CD14-positive monocyte (primary cell): ENCODE measurements around the gene NAP1L4. TPM values are rescaled to one million over a fixed set of nuclear protein-coding genes. Genes with fewer than 3 reads are reported as not detected.
A peak's percentile ranks its signal among the peaks of the same experiment; 100 is the strongest.

Source experiments
- DNase-seq, 3 donors: peaks; one replicate each; pipeline ENCODE4 v3.0.0-alpha.2; 2011 to 2022
- H2AFZ ChIP-seq: 2 replicates; pipeline ENCODE4 v1.6.0; 2012; ENCODE audit warnings: mild to moderate bottlenecking, low read depth, low read length, inconsistent platforms; ENCODE audit not compliant: insufficient read depth, poor library complexity, severe bottlenecking
- H3K27ac ChIP-seq, 2 donors: 1 replicate in 1 of 2; 2 replicates in 1 of 2; pipeline ENCODE4 v1.5.1; 2012 to 2013; ENCODE audit warnings: low read length in 2 of 2, control low read depth in 1 of 2, inconsistent platforms in 1 of 2, low read depth in 1 of 2, mild to moderate bottlenecking in 1 of 2
- H3K27me3 ChIP-seq, 2 donors: one replicate each; pipeline versions ENCODE4 v1.6.0 to v1.6.1; 2011 to 2013; ENCODE audit warnings: low read length in 2 of 2; ENCODE audit not compliant: control insufficient read depth in 2 of 2, insufficient read depth in 2 of 2
- H3K36me3 ChIP-seq, 2 donors: replicated peaks in 1 of 2; 1 replicate in 1 of 2; 2 replicates in 1 of 2; pipeline versions ENCODE4 v1.5.1 to v1.6.1; 2012 to 2013; ENCODE audit warnings: low read length in 2 of 2, control low read depth in 1 of 2, inconsistent platforms in 1 of 2, mild to moderate bottlenecking in 1 of 2; ENCODE audit not compliant: insufficient read depth in 2 of 2, control insufficient read depth in 1 of 2
- H3K4me1 ChIP-seq, 2 donors: 1 replicate in 1 of 2; 2 replicates in 1 of 2; pipeline versions ENCODE4 v1.5.1 to v1.6.1; 2012 to 2013; ENCODE audit warnings: low read length in 2 of 2, control low read depth in 1 of 2, inconsistent platforms in 1 of 2, mild to moderate bottlenecking in 1 of 2, moderate library complexity in 1 of 2; ENCODE audit not compliant: insufficient read depth in 2 of 2, control insufficient read depth in 1 of 2
- H3K4me2 ChIP-seq: replicated peaks from 2 replicates; pipeline ENCODE3; 2012; ENCODE audit warnings: low read length, moderate library complexity, mild to moderate bottlenecking; ENCODE audit not compliant: poor library complexity, severe bottlenecking; ENCODE audit errors: extremely low read depth
- H3K4me3 ChIP-seq, 3 experiments: fragments of 200-600 bp in 1 of 3; sonication (generic) in 1 of 3; replicated peaks in 1 of 3; 1 replicate in 2 of 3; 2 replicates in 1 of 3; pipeline ENCODE4 v1.5.1; 2011 to 2013; ENCODE audit warnings: low read length in 3 of 3, mild to moderate bottlenecking in 3 of 3, control low read depth in 2 of 3, low read depth in 2 of 3, inconsistent platforms in 1 of 3, moderate library complexity in 1 of 3
- H3K79me2 ChIP-seq: 2 replicates; pipeline ENCODE4 v1.6.0; 2012; ENCODE audit warnings: mild to moderate bottlenecking, control low read depth, inconsistent platforms, low read length, moderate library complexity; ENCODE audit not compliant: insufficient read depth
- H3K9ac ChIP-seq: 2 replicates; pipeline ENCODE4 v1.6.0; 2017; ENCODE audit warnings: low read length, mild to moderate bottlenecking; ENCODE audit not compliant: insufficient read depth, poor library complexity, severe bottlenecking
- H3K9me3 ChIP-seq, 2 donors: replicated peaks in 1 of 2; 1 replicate in 1 of 2; 2 replicates in 1 of 2; pipeline versions ENCODE4 v1.5.1 to v1.6.1; 2012 to 2013; ENCODE audit warnings: low read length in 2 of 2, control low read depth in 1 of 2; ENCODE audit not compliant: control insufficient read depth in 1 of 2, insufficient read depth in 1 of 2
- H4K20me1 ChIP-seq: 2 replicates; pipeline ENCODE4 v1.6.0; 2012; ENCODE audit warnings: mild to moderate bottlenecking, low read length, control low read depth, moderate library complexity; ENCODE audit not compliant: insufficient read depth
- H3K27ac Mint-ChIP-seq, 7 donors: one replicate each; pipeline ENCODE4 v1.8.0; 2020; ENCODE audit warnings: mild to moderate bottlenecking in 7 of 7, mixed read lengths in 7 of 7, moderate library complexity in 6 of 7, inconsistent platforms in 2 of 7
- H3K27me3 Mint-ChIP-seq, 3 donors: one replicate each; pipeline ENCODE4 v1.8.0; 2021 to 2022; ENCODE audit warnings: low read depth in 3 of 3, mild to moderate bottlenecking in 3 of 3, mixed read lengths in 3 of 3, moderate library complexity in 3 of 3, inconsistent platforms in 1 of 3
- H3K36me3 Mint-ChIP-seq, 2 donors: one replicate each; pipeline ENCODE4 v1.8.0; 2020; ENCODE audit warnings: mixed read lengths in 2 of 2, inconsistent platforms in 1 of 2, mild to moderate bottlenecking in 1 of 2
- H3K4me1 Mint-ChIP-seq: one replicate; pipeline ENCODE4 v1.8.0; 2020; ENCODE audit warnings: mild to moderate bottlenecking, mixed read lengths
- H3K4me3 Mint-ChIP-seq, 2 donors: one replicate each; pipeline ENCODE4 v1.8.0; 2020; ENCODE audit warnings: mild to moderate bottlenecking in 2 of 2, mixed read lengths in 2 of 2, moderate library complexity in 1 of 2
- H3K9me3 Mint-ChIP-seq, 7 donors: one replicate each; pipeline ENCODE4 v1.8.0; 2020 to 2022; ENCODE audit warnings: mixed read lengths in 7 of 7, mild to moderate bottlenecking in 6 of 7, moderate library complexity in 6 of 7, inconsistent platforms in 2 of 7
- CTCF ChIP-seq: fragments of 200-600 bp; IDR thresholded peaks from one replicate; pipeline ENCODE4 v1.8.0; 2022; ENCODE audit warnings: antibody characterized with exemption, mild to moderate bottlenecking
- WGBS: methylation state at CpG from one replicate; pipeline ENCODE4 v1.1.5; 2013; ENCODE audit warnings: missing lambda C conversion rate; ENCODE audit not compliant: insufficient coverage; 5-methylcytosine and 5-hydroxymethylcytosine counted together
- intact Hi-C, 2 donors: fragments of 100-400 bp; cut with micrococcal nuclease; formaldehyde crosslinking; loops; one replicate each; pipeline versions ENCODE4 v1.15.0 to v1.15.1; 2023
- polyA plus RNA-seq, 3 donors: library from polyadenylated mRNA; depleted of rRNA in 1 of 3; unstranded in 2 of 3; stranded (reverse) in 1 of 3; fragments of 300-500 nt in 2 of 3; fragments of >200 nt in 1 of 3; fragmentation: Illumina TruSeq in 2 of 3; gene quantifications; 1 replicate in 2 of 3; 2 replicates in 1 of 3; pipeline ENCODE4 v1.2.3, GENCODE V29; 2012 to 2021

NAP1L4 gene
- polyA plus RNA-seq, 3 donors, result 42.1 to 44.9 (median 44.9) TPM

DNA sequence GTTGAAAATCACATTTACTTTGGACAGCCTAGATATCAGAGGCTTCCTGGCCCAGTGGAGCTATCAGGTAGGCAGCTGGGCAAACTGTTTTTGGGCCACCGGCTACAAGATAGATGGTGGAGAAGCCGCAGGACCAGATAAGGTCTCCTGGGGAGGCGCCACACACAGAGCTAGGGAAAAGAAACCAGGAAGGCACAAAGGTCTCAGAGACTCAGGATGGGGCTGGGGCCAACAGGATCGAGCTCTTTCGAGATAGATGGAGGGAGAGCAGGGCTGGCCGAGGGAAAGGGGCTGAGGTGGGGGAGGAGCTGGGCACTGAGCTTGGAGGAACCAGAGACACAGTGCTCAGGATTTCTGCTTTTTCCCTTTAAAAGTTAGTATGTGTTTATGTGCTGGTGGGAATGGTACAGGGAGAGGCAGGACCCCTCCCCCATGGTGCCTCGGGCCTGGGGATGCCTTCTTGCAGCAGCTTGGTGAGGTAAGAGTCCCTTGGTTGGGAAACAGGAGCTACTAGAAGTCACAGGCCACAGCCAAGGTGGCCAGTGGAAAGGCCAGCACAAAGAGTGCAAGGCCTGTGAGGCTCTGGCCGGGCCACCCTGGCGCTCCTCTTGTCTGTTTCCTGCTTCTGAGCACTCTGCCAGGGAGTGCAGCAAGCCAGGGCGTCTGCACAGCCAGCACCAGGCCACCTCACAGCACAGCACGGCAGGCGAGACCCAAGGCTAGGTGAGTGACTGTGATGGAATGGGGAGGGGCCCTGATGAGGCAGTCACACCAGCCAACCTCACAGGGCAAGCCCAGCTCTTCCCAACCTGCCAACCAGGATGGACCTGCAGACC is 11.5 kb upstream of the NAP1L4 start:
- Mint-ChIP-seq H3K4me1 (peaks cover 16% of the 10 kb centered on the region), H3K9me3 (peaks cover 0 to 4% (median 0%) of the 10 kb centered on the region in 7 donors), H3K36me3 (peaks cover 76 to 93% of the 10 kb centered on the region in 2 donors), H3K27ac (peak overlapping the region in 2 of 7 donors; percentile 38 to 58), H3K27me3 (no peaks in the 10 kb centered on the region), H3K4me3 (no peak overlapping the region)
- peak overlapping the region in 1 of 2 donors; percentile 43 for H3K27ac ChIP-seq
- no peak for TF ChIP-seq CTCF
- peaks cover 12% of the 10 kb centered on the region in 2 donors for H3K4me1 ChIP-seq
- H3K9ac ChIP-seq, result no peak overlapping the region
- intact Hi-C loops, result no loop called here
- peaks cover 8% of the 10 kb centered on the region for H4K20me1 ChIP-seq
- no peaks in the 10 kb centered on the region for H3K27me3 ChIP-seq
- H3K9me3 ChIP-seq, result no peaks in the 10 kb centered on the region
- 95% methylated on average over 9 of the region's 12 CpGs for WGBS
- H3K36me3 ChIP-seq, result peaks cover 52 to 90% of the 10 kb centered on the region in 2 donors
- H3K4me3 ChIP-seq, result no peak overlapping the region
- H2AFZ ChIP-seq, result no peak overlapping the region
- H3K79me2 ChIP-seq, result no peaks in the 10 kb centered on the region
- H3K4me2 ChIP-seq, result no peak overlapping the region
- DNase-seq, result no peak

DNA sequence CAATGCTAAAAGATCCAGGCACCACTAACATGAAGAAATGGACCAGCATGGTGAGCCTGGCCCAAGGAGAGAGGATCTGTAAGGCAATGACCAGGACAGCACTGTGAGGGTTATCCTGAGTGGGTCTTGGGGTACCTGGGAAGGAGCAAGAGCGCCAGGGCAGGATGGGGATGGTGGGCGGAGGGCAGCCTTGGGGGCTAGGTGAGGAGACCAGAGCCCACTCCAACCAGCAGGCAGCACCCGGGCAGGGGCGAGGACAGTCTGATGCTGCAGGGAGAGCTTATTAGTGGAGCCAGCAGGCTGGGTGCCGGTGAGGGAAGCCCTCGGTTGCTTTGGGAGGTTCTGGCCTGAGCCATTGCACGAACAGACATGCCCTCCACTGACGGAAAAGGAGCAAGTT is 10.7 kb upstream of the NAP1L4 start:
- H3K27me3 ChIP-seq, result no peaks in the 10 kb centered on the region
- intact Hi-C loops, result no loop called here
- peak overlapping the region; percentile 2 for H3K4me2 ChIP-seq
- peak overlapping the region in 1 of 2 donors; percentile 43 for H3K27ac ChIP-seq
- WGBS, result 100% methylated on average over 2 of the region's 8 CpGs
- H3K9ac ChIP-seq, result no peak overlapping the region
- peak overlapping the region in 4 of 7 donors; percentile 26 to 90 (median 73) for H3K27ac Mint-ChIP-seq
- no peaks in the 10 kb centered on the region for H3K27me3 Mint-ChIP-seq
- peaks cover 16% of the 10 kb centered on the region for H3K4me1 Mint-ChIP-seq
- peaks cover 12% of the 10 kb centered on the region in 2 donors for H3K4me1 ChIP-seq
- no peak for TF ChIP-seq CTCF
- H2AFZ ChIP-seq, result no peak overlapping the region
- H3K4me3 ChIP-seq, result peak overlapping the region in 1 of 3 experiments; percentile 16
- H3K36me3 Mint-ChIP-seq, result peaks cover 69 to 85% of the 10 kb centered on the region in 2 donors
- peaks cover 49 to 85% of the 10 kb centered on the region in 2 donors for H3K36me3 ChIP-seq
- no peaks in the 10 kb centered on the region for H3K9me3 ChIP-seq
- H3K4me3 Mint-ChIP-seq, result no peak overlapping the region
- peaks cover 0 to 4% (median 0%) of the 10 kb centered on the region in 7 donors for H3K9me3 Mint-ChIP-seq
- no peak for DNase-seq
- H3K79me2 ChIP-seq, result no peaks in the 10 kb centered on the region
- H4K20me1 ChIP-seq, result peaks cover 8% of the 10 kb centered on the region
